ENCODE data around the gene ZC3H12D. TPM values are rescaled to one million over a fixed set of nuclear protein-coding genes. Genes with fewer than 3 reads are reported as not detected.

The ZC3H12D gene
- total and polyA plus RNA-seq, 2 donors (not counting 1 experiment from before 2014, with no cell fraction given): 63.1 to 190 TPM

DNA sequence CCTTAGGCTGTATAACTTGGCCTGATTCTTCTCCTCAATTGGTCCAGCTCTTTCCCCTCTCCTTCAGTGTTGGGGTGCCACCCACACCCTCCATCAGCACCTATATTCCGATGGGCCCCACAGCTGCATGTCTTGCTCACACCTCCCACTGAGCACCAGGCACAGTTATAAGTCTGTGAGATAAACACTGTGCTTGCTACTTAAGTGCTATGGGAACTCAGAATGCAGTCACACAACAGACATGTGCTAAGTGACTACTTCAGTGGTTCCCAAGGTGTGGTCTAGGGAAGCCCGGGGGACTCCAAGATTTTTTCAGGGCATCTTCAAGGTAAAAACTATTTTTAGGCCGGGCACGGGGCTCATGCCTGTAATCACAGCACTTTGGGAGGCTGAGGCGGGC lies 7.3 kb downstream of the ZC3H12D start:
- TF ChIP-seq EZH2 (IDR thresholded peaks at IDR 0.05; ENCODE audit: borderline replicate concordance, insufficient read depth, low read depth, low read length, poor library complexity, severe bottlenecking): no peak
- no peak for TF ChIP-seq CTCF (IDR thresholded peaks at IDR 0.05)
- POLR2A ChIA-PET: no interaction called here
- no peaks in the 10 kb centered on the region for H3K9me3 Mint-ChIP-seq (ENCODE audit: insufficient read depth)
- peak overlapping the region; percentile 27 for H3K9ac ChIP-seq (ENCODE audit: low read length)
- peak overlapping the region; percentile 42 to 79 for H3K27ac ChIP-seq (ENCODE audit: low read length in 2 of 2)
- H4K20me1 ChIP-seq (ENCODE audit: control insufficient read depth, insufficient read depth, low read length, poor library complexity, severe bottlenecking): peaks cover 14% of the 10 kb centered on the region
- H3K4me1 Mint-ChIP-seq: peaks cover 85% of the 10 kb centered on the region
- H3K27me3 Mint-ChIP-seq: no peaks in the 10 kb centered on the region
- no peaks in the 10 kb centered on the region for H3K27me3 ChIP-seq (replicated peaks in 1 of 4; ENCODE audit: control extremely low read depth in 1 of 4, control insufficient read depth in 3 of 4, insufficient read depth in 4 of 4, low read length in 3 of 4)
- H3K4me3 Mint-ChIP-seq: peak overlapping the region; percentile 71
- WGBS (ENCODE audit: insufficient coverage): 80% methylated on average over 2 of the region's 5 CpGs
- CTCF ChIA-PET: interaction anchor here (5.9 kb wide), 1 partner anchor 39 kb away, joined by 60 read pairs; no protein-coding TSS in a partner anchor
- peaks cover 85 to 98% of the 10 kb centered on the region in 2 donors for H3K4me1 ChIP-seq (ENCODE audit: control insufficient read depth in 2 of 2, insufficient read depth in 2 of 2, low read length in 2 of 2)
- DNase-seq (no peak), ATAC-seq (ENCODE audit: low read depth) (no peak)
- peaks cover 90% of the 10 kb centered on the region for H3K79me2 ChIP-seq (ENCODE audit: control insufficient read depth, insufficient read depth, low read length)
- H3K4me3 ChIP-seq (ENCODE audit: control extremely low read depth in 1 of 5, extremely low read depth in 1 of 5, insufficient read depth in 1 of 5, low read depth in 2 of 5, low read length in 4 of 5): no peak overlapping the region
- intact Hi-C loops (cut with micrococcal nuclease): no loop called here
- no peaks in the 10 kb centered on the region for H3K9me3 ChIP-seq (ENCODE audit: control extremely low read depth in 1 of 3, control insufficient read depth in 2 of 3, insufficient read depth in 1 of 3, low read length in 2 of 3)
- no peak overlapping the region for H2AFZ ChIP-seq (ENCODE audit: insufficient read depth, low read depth, low read length, poor library complexity, severe bottlenecking)
- peak overlapping the region; percentile 40 for H3K4me2 ChIP-seq (replicated peaks; ENCODE audit: low read depth, low read length, poor library complexity, severe bottlenecking)
- peaks cover 2 to 50% of the 10 kb centered on the region in 2 experiments for H3K36me3 ChIP-seq (replicated peaks in 1 of 2; ENCODE audit: control extremely low read depth in 1 of 2, control insufficient read depth in 1 of 2, extremely low read depth in 1 of 2, insufficient read depth in 2 of 2, low read length in 1 of 2)
- peak overlapping the region; percentile 85 for H3K27ac Mint-ChIP-seq

DNA sequence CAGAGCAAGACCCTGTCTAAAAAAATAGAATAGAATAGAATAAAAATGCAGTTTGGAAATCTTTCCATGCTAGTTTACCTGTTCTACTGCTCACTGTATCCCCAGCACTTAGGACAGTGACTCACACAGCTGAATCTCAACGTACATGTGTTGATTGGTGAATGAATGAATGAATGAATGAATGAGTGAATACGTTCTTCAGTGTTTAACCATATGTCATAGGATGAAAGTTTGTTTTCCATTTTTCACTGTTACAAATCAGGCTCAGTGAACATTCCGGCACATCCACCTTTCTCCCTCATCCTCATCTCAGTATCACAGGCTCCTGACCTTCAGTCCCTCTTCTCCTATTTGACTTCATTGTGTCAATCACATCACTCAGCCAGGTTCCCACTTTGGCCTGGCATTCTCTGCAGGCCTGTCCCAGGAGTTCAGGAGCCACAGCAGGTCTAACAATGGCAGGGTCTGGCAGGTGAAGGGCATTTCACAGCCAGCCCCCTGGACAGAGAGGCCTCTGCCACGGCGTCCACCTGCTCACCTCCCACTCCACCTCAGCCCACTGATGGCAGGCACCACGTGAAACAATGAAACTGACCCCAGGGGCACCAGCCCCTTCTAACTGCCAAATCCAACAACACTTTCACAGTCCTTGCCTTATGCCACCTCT lies 7.9 kb downstream of the ZC3H12D start:
- Histone ChIP-seq H3K4me1 (ENCODE audit: control insufficient read depth in 2 of 2, insufficient read depth in 2 of 2, low read length in 2 of 2) (peaks cover 88 to 98% of the 10 kb centered on the region in 2 donors), H2AFZ (ENCODE audit: insufficient read depth, low read depth, low read length, poor library complexity, severe bottlenecking) (no peak overlapping the region), H3K9ac (ENCODE audit: low read length) (peak overlapping the region; percentile 27), H3K4me2 (replicated peaks; ENCODE audit: low read depth, low read length, poor library complexity, severe bottlenecking) (peak overlapping the region; percentile 40), H3K4me3 (ENCODE audit: control extremely low read depth in 1 of 5, extremely low read depth in 1 of 5, insufficient read depth in 1 of 5, low read depth in 2 of 5, low read length in 4 of 5) (no peak overlapping the region), H3K79me2 (ENCODE audit: control insufficient read depth, insufficient read depth, low read length) (peaks cover 96% of the 10 kb centered on the region), H3K9me3 (ENCODE audit: control extremely low read depth in 1 of 3, control insufficient read depth in 2 of 3, insufficient read depth in 1 of 3, low read length in 2 of 3) (no peaks in the 10 kb centered on the region), H3K36me3 (replicated peaks in 1 of 2; ENCODE audit: control extremely low read depth in 1 of 2, control insufficient read depth in 1 of 2, extremely low read depth in 1 of 2, insufficient read depth in 2 of 2, low read length in 1 of 2) (peaks cover 2 to 54% of the 10 kb centered on the region in 2 experiments), H3K27ac (ENCODE audit: low read length in 2 of 2) (peak overlapping the region; percentile 42 to 79), H3K27me3 (replicated peaks in 1 of 4; ENCODE audit: control extremely low read depth in 1 of 4, control insufficient read depth in 3 of 4, insufficient read depth in 4 of 4, low read length in 3 of 4) (no peaks in the 10 kb centered on the region), H4K20me1 (ENCODE audit: control insufficient read depth, insufficient read depth, low read length, poor library complexity, severe bottlenecking) (peaks cover 14% of the 10 kb centered on the region)
- intact Hi-C loops (cut with micrococcal nuclease): no loop called here
- Mint-ChIP-seq H3K4me1 (peaks cover 86% of the 10 kb centered on the region), H3K27me3 (no peaks in the 10 kb centered on the region), H3K4me3 (peak overlapping the region; percentile 71), H3K9me3 (ENCODE audit: insufficient read depth) (no peaks in the 10 kb centered on the region), H3K27ac (peak overlapping the region; percentile 85)
- CTCF ChIA-PET: interaction anchor here (5.9 kb wide), 1 partner anchor 40 kb away, joined by 60 read pairs; no protein-coding TSS in a partner anchor
- TF ChIP-seq EZH2 (IDR thresholded peaks at IDR 0.05; ENCODE audit: borderline replicate concordance, insufficient read depth, low read depth, low read length, poor library complexity, severe bottlenecking): no peak
- no peak for ATAC-seq (ENCODE audit: low read depth)
- DNase-seq: no peak
- 89% methylated on average over 4 of the region's 6 CpGs for WGBS (ENCODE audit: insufficient coverage)
- POLR2A ChIA-PET: interaction anchor here (1.1 kb wide), 1 partner anchor 9 kb away, joined by 4 read pairs; no protein-coding TSS in a partner anchor

Data from B cell (primary cell).